Suppressor macrophage (primary cell): Measurements from ENCODE around the gene TCEAL3.
"Not testable (repeated sequence)": the region's sequence is repeated elsewhere in the genome, so short reads cannot be mapped to it uniquely, and the experiment has no call there.

ENCODE experiments used
- DNase-seq, 4 experiments: peaks; one replicate each; pipeline ENCODE4 v3.0.0-alpha.2; 2020 to 2022
- total RNA-seq, 17 experiments: gene quantifications; one replicate each; lab custom pipeline; 2026; ENCODE audit warnings: mixed read lengths in 6 of 17, inconsistent platforms in 3 of 17; lab: John Stamatoyannopoulos, UW

The TCEAL3 gene, protein sequence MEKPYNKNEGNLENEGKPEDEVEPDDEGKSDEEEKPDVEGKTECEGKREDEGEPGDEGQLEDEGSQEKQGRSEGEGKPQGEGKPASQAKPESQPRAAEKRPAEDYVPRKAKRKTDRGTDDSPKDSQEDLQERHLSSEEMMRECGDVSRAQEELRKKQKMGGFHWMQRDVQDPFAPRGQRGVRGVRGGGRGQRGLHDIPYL
- 2.1 to 13.2 (median 5.5) reads per million in 17 experiments for total RNA-seq

DNA sequence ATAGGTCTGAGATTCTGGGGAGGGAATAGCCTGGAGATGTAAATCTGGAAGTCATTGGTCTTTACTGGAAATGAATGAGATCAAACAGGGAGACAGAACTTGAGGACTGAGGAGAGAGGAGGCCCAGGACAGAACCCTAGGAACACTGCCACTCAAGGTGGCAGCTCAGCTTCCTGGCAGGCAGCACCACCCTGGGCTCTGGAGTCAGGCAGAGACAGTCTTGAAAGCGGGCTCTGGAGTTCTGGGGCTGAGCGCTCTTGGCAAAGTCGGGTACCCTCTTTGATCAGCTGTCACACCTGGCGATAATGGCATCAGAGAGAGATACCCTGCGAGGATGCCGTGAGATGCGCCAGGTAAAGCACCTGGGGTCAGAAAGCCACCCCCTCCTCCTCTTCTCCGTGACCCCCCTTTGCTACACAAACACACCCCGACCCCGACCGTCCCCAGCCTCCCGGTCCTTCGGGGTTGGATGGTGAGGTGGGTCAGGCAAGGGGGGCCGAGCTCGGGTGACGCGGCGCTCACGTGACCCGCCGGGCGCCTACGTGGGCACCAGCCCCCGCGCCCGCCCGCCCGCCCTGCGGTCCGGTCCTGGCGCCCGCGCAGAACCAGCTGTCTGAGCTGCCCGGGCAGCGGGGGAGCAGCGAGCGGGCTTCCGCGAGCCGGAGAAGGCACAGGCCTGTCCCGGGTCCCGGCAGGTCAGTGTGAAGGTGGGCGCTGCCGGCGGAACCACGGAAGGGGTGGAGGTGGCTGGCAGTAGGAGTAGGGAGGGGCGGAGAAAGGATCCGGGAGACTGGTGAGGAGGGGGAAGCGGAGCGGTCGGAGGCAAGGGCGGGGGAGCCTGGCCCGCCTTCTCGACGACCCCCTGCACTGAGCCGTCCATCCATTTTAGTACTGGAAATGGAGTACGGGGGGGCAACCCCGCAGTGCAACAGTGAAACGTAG is at the start of gene TCEAL3:
TCEAL3 (plus strand) TSS at position 600 of the 942 bp plus-strand sequence. CDS start 1,102 bp downstream, outside the sequence.
- DNase-seq, result peak; percentile 20 to 61 (median 42)

DNA sequence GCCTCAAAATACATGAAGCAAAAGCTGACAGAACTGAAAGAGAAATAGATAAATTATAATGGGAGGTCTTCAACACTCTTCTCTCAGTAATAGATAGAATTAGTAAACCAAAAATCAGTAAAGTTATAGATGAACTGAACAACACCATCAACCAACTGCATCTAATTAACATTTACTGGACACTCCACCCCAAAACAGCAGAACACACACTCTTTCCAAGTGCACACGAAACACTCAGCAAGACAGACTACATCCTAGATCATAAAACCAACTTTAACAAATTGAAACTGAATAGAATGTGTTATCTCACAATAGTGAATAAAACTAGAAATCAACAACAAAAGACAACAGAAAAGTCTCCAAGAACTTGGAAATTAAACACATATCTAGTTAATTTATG is 47.5 kb upstream of the TCEAL3 start:
- DNase-seq, result no peak

DNA sequence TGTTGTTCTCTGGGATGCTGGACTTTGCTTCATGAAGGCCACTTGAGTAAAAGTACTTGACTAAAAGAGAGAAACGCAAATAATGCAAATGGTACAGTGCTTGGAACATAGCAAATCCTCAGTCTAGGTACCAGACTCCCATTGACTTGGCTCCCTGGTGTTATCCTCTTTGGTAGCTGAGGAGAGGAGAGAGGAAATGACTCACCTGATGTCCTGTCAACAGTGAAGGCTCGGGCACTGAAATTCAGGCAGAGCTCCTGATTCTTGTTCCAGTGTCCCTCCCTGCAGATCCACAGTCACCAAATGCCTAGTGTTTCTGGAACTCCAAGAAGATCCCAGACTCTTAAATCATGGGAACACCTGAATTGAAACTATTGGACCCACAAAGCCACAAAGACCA is 45.0 kb upstream of the TCEAL3 start:
- DNase-seq, result no peak

DNA sequence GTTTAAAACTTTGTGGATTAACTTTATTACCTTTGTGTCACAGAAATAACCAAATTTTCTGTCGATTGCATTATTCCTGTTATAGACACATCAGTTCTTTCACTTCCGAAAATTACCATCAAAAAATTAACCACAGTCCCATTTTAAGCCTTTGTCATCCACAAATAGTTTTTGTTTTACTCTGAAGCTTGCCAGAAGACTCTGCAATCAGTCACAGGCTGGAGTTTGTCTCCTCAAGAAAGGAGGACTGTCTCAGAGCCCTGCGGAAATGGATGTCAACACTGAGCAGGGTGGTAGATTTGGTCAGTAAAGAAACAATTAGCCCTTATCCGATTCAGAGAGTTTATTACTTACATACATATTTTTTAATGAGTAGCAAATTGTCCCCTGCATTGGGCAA is 42.6 kb upstream of the TCEAL3 start:
- DNase-seq, result no peak

DNA sequence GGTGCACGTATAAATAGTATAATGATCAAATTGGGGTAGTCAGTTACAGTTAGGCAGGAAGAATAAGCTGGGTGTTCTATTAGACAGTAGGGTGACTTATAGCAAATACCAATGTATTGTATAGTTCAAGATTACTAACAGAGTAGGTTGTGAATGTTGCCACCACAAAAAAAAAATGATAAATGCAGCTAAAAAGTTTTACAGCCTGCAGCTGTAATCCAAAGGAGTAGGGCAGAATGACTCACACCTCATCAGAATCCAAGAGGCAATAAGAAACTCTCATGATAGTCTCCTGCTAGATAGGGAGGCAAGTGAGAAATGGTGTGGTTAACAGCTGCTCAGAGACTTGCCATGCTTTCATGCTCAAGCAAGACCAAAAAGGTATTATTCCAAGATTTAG is 42.0 kb upstream of the TCEAL3 start:
- no peak for DNase-seq

DNA sequence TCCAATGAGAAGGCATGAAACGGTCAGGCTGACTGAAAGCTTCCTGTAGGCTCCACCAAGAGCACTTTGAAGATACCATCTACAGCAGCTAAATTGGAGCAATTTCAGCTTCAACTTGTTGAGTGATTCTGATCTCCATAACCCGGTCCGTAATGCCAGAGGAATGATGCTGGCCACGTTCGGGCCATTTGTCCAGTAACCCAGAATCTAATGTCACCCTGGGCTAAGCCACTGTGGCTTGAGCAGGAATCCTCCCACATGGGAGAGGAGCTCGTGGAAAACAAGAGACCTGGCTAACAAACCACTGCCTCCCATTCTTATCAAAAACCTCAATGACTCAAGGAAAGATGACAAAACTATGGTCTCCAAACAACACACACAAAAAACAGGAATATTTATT is 36.6 kb upstream of the TCEAL3 start:
- no peak for DNase-seq

DNA sequence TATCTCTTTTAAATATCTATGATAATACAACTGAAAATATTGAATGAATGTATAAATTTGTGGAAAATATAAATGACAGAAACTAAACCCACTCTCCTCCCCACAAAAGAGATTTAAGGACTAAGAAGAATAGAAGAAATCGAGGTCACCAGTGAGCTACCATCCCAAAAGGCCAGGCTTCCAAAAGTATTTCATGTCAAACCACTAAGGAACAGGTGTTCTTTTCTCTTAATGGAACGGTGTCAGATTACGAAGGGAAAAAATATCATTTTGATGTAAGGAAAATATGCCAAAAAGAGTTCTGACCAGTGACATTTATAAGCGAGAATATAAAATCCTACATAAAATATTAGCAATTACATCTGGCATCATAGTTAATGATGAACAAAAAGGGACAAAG is 36.0 kb upstream of the TCEAL3 start:
- no peak for DNase-seq

DNA sequence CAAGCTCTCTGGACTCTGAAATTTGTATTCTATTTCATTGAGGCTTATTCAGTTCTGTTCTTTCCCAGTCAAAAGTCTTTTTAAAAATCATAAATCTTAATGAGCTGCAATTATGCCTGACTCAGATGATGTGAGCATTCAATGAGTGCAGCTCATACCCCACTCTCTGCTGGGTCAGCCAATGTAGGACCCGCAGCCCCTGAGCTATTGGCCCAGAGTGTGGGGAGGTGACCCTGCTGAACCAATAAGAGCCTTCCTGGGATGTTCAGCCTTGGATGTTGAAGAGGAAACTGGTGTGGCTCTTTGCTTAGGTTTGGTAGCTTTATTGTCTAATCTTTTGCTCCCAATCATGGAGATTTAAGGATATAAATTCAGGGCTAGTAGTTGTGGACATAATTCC is 34.6 kb upstream of the TCEAL3 start:
- no peak for DNase-seq

DNA sequence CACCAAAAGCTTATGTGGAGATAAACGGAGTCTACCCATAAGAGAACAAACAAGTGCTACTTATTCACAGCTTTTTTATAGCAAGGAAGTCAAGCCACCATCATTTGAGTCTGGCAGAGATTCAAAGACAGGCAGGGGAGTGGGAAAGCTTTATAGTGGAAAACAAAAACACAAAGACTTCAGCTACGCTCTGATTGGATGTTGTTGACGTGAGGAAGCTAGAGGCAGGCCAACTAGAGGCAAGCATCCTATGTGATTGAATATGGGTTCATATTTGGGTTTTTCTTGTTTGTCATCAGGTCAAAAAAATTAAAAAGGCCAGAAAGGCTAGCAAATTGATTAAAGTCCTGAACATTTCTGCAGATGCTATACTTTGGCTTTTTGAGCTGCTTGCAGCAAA is 23.2 kb upstream of the TCEAL3 start:
- DNase-seq, result no peak

DNA sequence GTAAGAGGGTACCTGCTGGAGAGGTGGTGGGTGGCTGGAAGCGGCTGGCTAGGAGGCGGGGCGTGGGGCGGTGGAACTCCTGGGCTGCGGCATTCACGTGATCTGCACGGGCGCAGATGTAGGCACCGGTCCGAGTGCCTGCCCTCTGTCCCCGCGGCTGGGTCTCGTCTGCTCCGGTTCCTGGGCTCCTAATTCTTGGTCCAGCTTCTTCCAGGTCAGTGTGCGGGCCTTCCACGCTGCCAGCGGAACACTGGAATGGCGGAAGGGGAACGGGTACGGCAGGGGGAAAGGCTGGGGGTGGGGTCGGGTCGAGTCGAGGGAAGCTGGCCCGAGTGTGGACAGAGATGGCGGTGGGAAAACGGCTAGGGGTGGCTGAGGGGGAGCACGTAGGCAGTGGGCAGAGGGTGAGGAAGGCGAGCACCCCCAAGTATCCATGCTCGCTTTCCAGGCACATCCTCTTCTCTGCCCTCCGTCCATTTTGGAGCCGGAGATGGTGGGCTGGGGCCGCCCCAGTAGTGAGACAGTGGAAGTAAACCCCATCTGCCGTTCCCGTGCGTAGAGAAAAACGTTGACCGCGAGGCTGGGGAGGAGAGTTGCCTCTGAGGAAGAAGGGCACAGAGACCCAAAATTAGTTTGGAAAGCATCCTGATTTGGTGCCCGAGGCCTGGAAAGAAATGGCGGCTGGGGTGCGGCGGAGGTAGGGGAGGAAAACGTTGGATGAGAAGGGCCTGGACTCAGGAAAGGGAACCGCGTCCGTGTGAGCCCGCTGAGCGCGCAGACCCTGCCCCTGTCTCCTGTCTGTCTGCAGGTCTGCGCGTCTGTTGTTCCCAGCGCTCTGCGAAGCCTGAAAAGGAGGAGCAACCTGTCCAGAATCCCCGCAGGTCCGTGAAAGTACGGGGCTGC is 22.1 kb upstream of the TCEAL3 start, which contains the start of gene TCEAL4:
TCEAL4 (plus strand) TSS at position 105 of the 903 bp plus-strand sequence. CDS start 1,161 bp downstream, outside the sequence.
- peak; percentile 5 to 53 (median 26) for DNase-seq

DNA sequence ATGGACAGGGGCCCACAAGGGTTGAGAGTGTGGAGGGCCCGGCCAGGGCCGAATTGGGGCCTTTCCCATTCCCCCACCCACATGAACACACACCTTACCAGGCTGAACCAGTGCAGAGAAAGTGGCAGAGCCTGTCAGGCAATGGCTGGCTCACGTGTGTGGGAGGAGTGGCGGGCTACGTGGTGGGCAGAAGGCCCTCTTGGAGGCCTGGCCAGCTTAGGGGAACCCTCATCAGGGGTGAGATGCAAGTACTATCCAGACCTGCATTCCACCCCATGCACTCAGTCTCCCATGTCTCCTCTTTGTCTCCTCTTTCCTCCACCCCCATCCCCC is 21.5 kb upstream of the TCEAL3 start:
- peak in 1 of 4 experiments; percentile 2 for DNase-seq

DNA sequence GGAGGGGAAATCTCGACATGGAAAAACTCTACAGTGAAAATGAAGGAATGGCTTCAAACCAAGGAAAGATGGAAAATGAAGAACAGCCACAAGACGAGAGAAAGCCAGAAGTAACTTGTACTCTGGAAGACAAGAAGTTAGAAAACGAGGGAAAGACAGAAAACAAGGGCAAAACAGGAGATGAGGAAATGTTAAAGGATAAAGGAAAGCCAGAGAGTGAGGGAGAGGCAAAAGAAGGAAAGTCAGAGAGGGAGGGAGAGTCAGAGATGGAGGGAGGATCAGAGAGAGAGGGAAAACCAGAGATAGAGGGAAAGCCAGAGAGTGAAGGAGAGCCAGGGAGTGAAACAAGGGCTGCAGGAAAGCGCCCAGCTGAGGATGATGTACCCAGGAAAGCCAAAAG is 21.1 kb upstream of the TCEAL3 start:
- no peak for DNase-seq

DNA sequence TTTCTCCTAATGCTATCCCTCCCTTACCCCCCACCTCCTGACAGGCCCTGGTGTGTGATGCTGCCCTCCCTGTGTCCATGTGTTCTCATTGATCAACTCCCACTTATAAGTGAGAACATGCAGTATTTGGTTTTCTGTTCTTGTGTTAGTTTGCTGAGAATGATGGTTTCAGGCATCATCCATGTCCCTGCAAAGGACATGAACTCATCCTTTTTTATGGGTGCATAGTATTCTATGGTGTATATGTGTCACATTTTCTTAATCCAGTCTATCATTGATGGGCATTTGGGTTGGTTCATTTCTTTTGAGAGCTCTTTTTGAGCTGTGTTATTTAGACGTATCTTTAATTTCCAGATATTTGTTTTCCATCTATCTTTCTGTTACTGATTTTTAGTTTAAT is 15.5 kb upstream of the TCEAL3 start:
- not testable (repeated sequence) for DNase-seq

DNA sequence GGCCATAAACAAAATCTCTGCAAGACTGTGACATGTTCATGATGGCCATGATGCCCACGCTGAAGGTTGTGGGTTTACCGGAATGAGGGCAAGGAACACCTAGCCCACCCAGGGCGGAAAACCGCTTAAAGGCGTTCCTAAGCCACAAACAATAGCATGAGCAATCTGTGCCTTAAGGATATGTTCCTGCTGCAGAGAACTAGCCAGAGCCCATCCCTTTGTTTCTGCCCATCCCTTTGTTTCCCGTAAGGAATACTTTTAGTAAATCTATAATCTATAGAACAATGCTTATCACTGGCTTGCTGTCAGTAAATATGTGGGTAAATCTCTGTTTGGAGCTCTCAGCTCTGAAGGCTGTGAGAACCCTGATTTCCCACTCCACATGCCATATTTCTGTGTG is 12.6 kb upstream of the TCEAL3 start:
- not testable (repeated sequence) for DNase-seq

DNA sequence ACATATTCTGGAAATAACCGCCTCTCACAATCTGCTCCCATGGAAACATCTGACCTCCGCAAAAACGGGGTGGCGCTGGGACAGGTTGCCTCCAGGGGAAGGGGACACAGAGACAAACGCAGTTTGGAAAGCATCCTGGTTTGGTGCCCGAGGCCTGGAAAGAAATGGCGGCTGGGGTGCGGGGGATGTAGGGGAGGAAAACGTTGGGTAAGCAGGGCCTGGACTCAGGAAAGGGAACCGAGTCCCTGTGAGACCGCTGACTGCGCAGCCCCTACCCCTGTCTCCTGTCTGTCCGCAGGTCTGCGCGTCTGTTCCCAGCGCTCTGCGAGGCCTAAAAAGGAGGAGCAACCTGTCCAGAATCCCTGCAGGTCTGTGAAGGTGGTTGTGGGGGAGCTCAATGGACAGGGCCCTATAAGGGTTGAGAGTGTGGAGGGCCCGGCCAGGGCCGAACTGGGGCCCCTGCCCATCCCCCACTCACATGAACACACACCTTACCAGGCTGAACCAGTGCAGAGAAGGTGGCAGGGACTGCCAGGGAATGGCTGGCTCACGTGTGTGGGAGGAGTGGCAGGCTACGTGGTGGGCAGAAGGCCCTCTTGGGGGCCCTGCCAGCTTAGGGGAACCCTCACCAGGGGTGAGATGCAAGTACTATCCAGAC is 672 bp downstream of the TCEAL3 start:
- peak; percentile 12 to 56 (median 45) for DNase-seq

DNA sequence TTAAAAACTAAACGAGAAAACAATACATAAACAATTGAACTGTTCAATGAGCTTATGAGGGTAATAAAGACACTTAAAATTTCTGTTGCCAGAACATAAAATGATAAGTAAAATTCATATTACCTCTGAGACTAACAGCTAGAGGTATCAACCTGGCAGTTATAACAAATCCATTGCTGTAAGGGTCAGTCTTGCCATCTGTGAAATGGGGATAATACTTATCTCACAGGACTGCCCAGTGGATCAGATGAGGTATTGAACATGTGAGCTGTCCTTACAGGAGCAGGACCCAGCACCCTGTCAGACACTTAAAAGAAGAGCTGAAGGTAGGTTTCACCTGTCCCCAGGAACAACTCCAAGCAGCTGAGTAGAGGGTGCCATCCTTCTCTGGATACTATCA is 2.5 kb downstream of the TCEAL3 start:
- DNase-seq, result no peak

DNA sequence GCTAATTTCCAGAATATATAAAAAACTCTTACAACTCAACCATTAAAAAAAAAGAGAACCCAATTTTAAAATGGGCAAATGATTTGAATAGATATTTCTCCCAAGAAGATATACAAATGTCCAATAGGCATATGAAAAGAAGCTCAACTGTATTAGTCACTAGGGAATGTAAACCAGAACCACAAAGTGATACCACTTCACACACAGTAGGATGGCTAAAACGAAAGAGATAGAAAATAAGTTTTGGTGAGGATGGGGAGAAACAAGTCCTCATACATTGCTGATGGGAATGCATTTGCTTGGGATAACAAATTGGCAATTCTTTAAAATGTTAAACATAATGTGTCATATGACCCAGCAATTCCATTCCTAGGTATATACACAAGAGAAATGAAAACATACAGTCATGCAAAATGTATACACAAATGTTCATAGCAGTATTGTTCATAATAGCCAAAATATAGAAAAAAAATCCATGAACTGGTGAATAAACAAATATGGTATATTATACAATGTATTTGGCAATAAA is 5.7 kb downstream of the TCEAL3 start:
- no peak for DNase-seq

DNA sequence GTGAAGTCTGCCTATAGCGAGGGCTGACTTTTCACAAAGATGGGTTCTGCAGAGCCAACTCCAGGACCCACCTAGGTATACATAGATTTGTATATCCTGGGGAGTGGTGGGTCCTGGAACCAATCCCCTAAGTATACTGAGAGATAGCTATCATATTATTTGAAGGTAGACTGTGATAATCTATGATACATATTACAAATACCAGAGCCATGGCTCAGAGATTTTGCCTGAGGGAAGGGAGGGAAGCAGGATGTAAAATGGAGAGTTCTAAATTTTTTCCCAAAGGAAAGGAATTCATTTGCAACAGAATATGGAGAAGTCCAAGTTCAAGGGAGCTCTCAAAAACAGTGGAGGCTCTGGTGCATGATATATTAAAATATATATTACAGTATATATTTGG is 7.2 kb downstream of the TCEAL3 start:
- DNase-seq, result no peak

DNA sequence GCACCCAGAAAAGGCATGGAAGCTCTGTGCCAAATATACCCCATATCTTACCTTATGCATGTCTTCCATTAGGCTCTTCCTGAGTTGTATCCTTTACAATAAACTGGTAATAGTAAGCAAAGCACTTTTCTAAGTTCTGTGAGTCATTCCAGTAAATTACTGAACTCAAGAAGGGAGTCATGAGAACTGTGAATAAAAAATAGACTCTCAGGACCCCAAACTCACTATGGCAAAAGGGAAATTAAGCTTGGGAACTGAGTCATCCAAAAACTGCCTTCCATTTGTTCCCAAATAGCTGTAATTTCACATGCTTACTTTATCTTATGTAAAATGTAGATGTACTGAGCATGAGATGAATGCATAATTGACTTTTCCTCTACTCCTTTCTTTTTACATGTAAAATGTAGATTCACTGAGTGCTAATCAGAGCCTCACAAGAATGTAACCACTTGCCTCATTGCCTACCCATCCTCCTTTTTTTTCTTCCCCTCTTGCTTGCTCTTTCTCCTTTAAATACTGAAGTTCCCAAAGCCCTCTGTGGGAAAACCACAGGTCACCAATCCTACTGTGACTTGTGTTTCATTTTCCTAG is 8.1 kb downstream of the TCEAL3 start:
- DNase-seq, result no peak

DNA sequence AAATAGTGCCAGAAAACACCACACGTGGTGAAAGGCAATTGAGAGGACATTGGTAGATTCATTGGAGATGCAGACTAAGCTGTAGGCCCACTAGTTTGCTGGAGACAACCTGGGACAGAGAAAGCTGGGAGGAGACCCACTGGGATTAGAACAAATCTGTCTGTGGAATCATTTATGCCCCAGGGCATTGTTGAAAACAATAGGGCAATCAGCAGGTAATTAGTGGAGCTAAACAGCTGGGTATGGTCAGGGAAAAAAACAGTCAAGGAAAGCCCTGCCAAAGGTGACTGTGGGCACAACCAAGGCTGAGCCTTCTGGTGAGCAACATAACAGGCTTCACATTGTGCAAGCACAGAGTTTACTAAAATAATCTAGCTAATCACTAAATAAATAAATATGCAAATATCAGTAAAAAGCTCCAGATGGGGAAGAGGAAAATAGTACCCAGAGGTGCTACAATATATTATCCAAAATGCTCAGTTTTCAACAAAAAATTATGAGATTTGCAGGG is 9.0 kb downstream of the TCEAL3 start:
- DNase-seq, result no peak

DNA sequence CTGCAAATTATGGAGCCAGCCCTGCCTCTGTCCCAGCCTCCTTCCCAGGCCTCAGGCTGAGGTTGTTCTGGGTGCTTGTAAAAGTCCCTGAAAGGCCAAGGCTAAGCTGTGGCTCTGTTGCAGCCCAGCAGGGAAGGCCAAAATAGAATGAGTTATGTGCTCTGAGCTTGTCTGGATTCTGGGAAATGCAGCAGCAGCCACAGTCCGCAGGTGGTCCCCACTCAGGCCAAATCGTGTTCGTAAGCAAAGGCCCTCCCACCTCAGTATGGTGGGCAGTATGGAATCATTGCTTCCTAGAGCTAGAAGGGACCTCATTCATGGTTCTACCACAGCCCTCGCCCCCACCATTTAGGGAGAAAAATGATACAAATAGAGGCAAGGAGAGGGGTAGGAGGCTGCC is 16.3 kb downstream of the TCEAL3 start:
- DNase-seq, result no peak
